HG02884 (cell line): ENCODE results near the gene TMEM14A.
"Not testable (repeated sequence)": the region's sequence is repeated elsewhere in the genome, so short reads cannot be mapped to it uniquely, and the experiment has no call there.

Experiments
- ATAC-seq: cut with Tn5 transposase; IDR thresholded peaks from one replicate; pipeline ENCODE4 v1.9.1; 2021; ENCODE audit warnings: mild to moderate bottlenecking, moderate library complexity; ENCODE audit not compliant: unreplicated experiment

Gene TMEM14A

DNA sequence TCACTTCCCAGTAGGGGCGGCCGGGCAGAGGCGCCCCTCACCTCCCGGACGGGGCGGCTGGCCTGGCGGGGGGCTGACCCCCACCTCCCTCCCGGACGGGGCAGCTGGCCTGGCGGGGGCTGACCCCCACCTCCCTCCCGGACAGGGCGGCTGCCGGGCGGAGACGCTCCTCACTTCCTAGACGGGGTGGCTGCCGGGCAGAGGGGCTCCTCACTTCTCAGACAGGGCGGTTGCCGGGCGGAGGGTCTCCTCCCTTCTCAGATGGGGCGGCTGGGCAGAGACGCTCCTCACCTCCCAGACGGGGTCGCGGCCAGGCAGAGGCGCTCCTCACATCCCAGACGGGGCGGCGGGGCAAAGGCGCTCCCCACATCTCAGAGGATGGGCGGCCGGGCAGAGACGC, 15.0 kb upstream of the TMEM14A start:
- ATAC-seq, result not testable (repeated sequence)

- ATAC-seq, result no peak
Measured at GRCh38 chr6:52657870-52658269, 13.0 kb upstream of the TMEM14A start.

DNA sequence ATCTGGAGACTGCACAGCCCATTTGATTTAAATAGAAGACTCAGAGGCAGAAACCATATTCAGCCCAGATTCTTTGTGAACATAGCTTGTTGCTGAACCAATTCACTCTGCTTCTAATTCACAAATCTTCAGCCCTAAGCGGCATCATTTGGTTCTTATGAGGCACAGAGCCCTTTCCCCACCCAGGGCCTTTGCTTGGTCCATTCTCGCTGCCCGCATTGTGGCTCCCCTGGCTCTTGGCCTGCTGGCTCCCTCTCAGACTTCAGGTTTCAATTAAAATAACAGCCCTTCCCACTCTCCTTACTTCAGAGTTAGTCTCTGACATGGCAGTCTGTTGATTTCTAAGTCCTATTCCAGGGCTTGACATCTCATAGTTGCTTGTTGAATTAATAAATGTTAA, 9.4 kb upstream of the TMEM14A start:
- ATAC-seq, result no peak

DNA sequence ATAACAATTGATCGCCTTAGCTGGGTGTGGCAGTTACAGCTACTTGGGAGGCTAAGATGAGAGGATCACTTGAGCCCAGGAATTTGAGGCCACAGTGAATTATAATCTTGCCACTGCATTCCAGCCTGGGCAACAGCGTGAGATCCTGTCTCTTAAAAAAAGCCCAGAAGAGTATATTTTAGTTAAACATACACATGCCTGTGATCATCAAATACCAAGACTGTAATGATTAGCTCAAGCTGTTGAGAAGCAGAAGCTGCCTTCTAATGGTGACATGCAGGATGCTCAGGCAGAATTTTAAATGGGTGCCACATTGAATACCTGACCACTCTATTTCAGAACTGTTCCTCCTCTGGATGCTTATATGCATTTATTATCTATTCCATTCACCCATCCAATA, 8.9 kb upstream of the TMEM14A start:
- no peak for ATAC-seq

GRCh38 chr6:52663120-52663935, 7.6 kb upstream of the TMEM14A start:
- ATAC-seq, result peak; percentile 33

DNA sequence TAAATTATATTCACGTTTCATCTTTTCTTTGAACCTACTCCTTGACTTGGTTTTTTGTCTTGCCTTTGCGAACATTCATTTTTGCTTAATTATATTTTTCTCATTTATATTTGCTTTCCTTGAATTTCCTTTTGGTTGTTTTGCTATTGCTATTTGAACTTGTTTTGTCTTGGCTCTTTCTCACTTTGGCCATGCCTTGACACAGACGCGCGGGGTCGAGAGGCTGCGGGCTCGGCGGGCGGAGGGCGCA, 7.1 kb upstream of the TMEM14A start:
- ATAC-seq, result no peak

- peak; percentile 91 for ATAC-seq
Measured at GRCh38 chr6:52664186-52664990, 6.5 kb upstream of the TMEM14A start.

DNA sequence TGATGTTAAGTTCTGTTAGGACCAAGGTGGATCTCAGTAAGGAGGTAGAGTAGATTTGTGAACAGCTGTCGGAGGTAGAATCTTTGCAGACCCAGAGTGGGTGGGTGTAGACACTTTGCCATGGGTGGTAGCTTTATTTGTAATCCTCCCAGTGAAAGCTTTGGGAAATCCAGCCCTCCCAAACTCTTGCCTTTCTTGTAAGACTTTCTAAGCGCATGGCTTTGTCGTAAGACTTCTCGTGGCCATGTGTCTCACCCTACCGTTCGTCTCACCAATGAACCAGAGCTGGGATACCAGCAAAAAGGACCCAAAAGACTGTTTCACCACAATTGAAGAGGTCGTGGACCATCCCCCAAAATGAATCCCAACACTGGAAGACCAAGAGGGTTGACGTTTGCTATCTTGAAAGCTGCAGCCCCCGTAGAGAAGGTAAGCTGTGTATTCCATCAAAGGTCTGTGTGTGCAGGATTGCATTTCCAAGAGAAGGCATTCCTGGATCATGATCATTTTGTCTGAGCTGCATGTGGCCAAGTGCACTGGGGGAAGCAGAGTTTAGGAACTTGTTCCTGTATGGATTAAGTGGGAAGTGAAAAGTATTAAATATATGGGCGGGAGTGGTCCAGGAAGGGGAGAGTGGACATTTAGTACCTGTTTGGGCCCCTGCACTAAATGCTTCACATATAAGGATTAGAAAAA, 5.8 kb upstream of the TMEM14A start:
- ATAC-seq, result no peak

DNA sequence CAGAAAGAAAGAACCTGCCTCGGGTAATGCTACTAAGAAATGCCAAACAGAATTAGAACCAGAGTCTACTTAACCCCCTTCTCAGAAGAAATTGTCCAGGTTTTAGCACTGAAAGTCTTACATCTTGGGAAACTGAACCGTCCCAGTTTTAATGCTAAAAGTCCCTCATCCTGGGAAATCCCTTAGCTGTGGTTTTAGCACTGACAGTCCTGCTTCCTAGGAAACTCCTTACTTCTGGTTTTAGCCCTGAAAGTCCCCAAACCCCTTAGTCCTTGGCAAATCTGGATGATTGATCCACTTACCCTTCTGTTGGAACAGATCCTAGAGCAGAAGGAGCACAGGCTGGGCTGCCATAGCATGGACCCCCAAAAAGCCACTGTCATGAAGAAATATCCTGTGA, 4.8 kb upstream of the TMEM14A start:
- ATAC-seq, result no peak

DNA sequence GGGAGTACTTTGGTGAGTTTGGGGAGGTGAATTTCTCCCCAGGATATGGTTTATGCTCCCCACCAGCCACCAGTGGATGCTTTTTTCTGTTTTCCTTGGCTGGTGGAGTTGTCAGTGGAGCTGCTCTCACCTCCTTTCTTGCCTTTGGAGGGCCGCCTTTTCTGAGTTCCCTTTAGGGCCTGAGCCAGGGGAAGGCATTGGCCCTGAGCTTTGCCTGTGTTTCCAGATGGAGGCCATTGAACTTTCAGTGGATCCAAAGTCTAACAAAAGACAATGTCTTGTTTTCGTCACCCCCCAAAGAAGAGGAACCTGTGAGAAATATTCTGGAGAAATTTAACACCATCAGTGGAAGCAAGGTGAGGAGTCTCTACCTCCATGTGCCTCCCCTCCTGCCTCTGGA, 4.4 kb upstream of the TMEM14A start:
- no peak for ATAC-seq

GRCh38 chr6:52667572-52667971, 3.3 kb upstream of the TMEM14A start:
- peak; percentile 23 for ATAC-seq

GRCh38 chr6:52671676-52672075, 763 bp downstream of the TMEM14A start:
- no peak for ATAC-seq

GRCh38 chr6:52672412-52673025, 1.6 kb downstream of the TMEM14A start:
- ATAC-seq, result no peak

- no peak for ATAC-seq
Measured at GRCh38 chr6:52674666-52675065, 3.8 kb downstream of the TMEM14A start.

- no peak for ATAC-seq
Measured at GRCh38 chr6:52675372-52675771, 4.5 kb downstream of the TMEM14A start.

- not testable (repeated sequence) for ATAC-seq
Measured at GRCh38 chr6:52676631-52677030, 5.7 kb downstream of the TMEM14A start.

DNA sequence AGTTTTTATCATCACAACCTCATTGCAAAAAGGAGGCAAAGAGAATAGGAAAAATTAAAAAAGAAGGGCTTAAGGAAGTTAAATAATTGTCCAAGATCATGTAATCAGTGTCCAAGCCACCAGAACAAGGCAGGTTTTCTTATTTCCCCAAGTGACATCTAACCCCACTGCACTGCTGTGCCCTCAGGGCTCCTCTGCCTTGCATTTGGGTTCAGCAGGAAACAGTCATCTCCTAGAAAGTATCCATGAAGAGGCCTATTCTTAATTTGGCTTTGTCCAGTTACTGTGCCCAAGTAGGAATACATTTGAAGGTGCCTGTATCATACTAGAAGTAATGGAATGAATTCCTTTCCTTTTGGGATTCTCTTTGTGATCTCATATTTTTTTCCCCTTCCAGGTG, 10.5 kb downstream of the TMEM14A start:
- no peak for ATAC-seq

GRCh38 chr6:52686878-52687699, 16.2 kb downstream of the TMEM14A start:
- ATAC-seq, result no peak

DNA sequence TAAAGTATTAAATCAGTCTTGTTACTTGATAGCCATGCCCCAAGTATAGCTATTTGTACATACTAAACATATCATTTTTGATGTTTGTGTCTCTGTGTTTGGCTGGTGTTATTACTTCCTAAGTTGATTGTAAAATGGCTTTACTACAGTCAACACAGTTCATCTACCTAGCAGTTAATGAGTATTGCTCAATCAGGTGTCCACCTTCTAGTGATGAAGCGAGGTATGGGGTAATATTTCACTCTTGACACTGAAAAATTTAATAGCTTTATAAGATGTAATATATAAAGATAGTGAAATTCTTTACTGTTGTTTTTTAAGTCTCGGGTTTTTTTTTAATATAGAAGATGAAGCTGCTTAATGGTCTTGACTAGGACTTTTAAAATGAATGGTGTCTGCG, 18.9 kb downstream of the TMEM14A start:
- ATAC-seq, result no peak

- ATAC-seq, result no peak
Measured at GRCh38 chr6:52691718-52692117, 20.8 kb downstream of the TMEM14A start.

GRCh38 chr6:52693773-52694172, 22.9 kb downstream of the TMEM14A start:
- no peak for ATAC-seq
